Adipose tissue (tissue), 3 donors: Measurements from ENCODE around the gene PXMP4. TPM values are rescaled to one million over a fixed set of nuclear protein-coding genes. Genes with fewer than 3 reads are reported as not detected.

Experiments
- H3K27ac ChIP-seq: one replicate; pipeline ENCODE4 v1.5.1; 2013; ENCODE audit warnings: low read depth, low read length
- WGBS, 3 donors: extraction: QIAGEN DNeasy Blood & Tissue Kit; methylation state at CpG; one replicate each; pipeline ENCODE4 v1.1.7; 2013; 5-methylcytosine and 5-hydroxymethylcytosine counted together
- polyA plus RNA-seq, 3 donors: library from polyadenylated mRNA; stranded (reverse); fragments of 200-250 nt; gene quantifications; one replicate each; pipeline ENCODE4 v1.2.3, GENCODE V29; 2013
- donor health status: healthy with polysubstance abuse.
- donor health status: Bipolar disorder and iron deficiency.
- donor health status: healthy.

PXMP4 gene
- polyA plus RNA-seq, 3 donors: 3.1 to 4.8 (median 4.6) TPM

DNA sequence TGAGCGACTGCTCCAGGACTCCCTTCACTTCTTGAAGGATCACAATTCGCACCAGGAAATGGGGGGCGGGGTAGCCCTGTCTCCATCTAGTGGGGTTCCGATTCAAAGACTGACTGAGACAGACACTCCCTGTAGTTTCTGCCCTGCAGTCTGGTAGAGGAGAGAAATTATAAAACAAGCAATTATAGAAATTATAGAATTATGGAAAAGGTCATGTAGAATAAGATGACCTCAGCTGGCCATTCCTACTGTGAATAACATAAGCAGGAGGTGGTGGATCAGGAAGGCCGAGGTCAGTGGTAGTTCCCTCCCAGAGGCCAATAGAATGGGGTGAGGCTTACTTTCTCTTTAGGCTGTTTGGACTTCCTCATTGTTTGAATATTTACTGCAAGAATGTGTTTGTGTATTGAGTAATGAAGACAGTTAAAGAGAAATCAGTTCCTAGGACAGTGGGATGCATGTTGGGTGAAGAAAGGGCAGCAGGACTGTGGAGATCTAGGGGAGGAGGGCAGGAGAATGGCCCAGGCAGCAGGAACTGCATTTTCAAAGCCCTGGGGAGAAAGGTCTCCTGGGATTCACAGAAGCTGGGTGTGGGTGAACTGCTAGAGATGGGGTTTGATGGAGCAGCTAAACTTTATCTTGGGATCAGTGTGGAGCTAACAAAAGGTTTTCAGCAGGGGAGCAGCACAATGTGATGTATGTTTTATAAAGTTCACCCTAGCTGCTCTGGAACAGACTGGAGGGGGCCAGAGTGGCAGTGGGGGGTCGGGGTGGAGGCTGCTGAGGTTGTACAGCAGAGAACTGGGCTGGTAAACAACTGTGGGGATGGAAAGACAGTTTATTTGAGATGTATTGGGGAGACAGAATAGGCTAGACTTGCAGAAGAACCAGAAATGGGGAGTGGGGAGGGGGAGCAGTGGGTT is 13.8 kb upstream of the PXMP4 start:
- H3K27ac ChIP-seq: no peak overlapping the region
- 27 to 69% (median 34%) methylated on average over 6 of the region's 6 CpGs for WGBS, 3 donors

GRCh38 chr20:33732166-33732970 is 12.3 kb upstream of the PXMP4 start:
- no peak overlapping the region for H3K27ac ChIP-seq
- WGBS, 3 donors: 1% methylated on average over 41 to 68 of the region's 68 CpGs

- no peak within 1 kb of the TSS for H3K27ac ChIP-seq
- 2 to 3% (median 3%) methylated on average over 43 to 57 of the region's 57 CpGs for WGBS, 3 donors
Measured at GRCh38 chr20:33731693-33732165, 11.6 kb upstream of the PXMP4 start, which contains the start of gene ZNF341. TSS of gene ZNF341 (plus strand) at chr20:33731996. CDS start at chr20:33732022, 26 bp downstream.

GRCh38 chr20:33730946-33731692 is 11.0 kb upstream of the PXMP4 start:
- 77 to 82% (median 80%) methylated on average over 18 of the region's 18 CpGs for WGBS, 3 donors

GRCh38 chr20:33729101-33729500 is 9.0 kb upstream of the PXMP4 start:
- H3K27ac ChIP-seq: no peak overlapping the region
- 58 to 84% (median 81%) methylated on average over 4 of the region's 4 CpGs for WGBS, 3 donors

More at GRCh38 chr20:33730946-33731692, 11.0 kb upstream of the PXMP4 start:
- H3K27ac ChIP-seq: no peak overlapping the region

- WGBS, 3 donors: 84 to 92% (median 84%) methylated on average over 2 of the region's 2 CpGs
- no peak overlapping the region for H3K27ac ChIP-seq
Measured at GRCh38 chr20:33728463-33728862, 8.4 kb upstream of the PXMP4 start.

- WGBS, 3 donors: 87 to 93% (median 90%) methylated on average over 3 of the region's 3 CpGs
- H3K27ac ChIP-seq: no peak overlapping the region
Measured at GRCh38 chr20:33727806-33728205, 7.7 kb upstream of the PXMP4 start.

GRCh38 chr20:33727115-33727479 is 7.0 kb upstream of the PXMP4 start:
- WGBS, 3 donors: 92 to 94% (median 93%) methylated on average over 5 of the region's 5 CpGs
- no peak overlapping the region for H3K27ac ChIP-seq

- H3K27ac ChIP-seq: no peak overlapping the region
- WGBS, 3 donors: 74 to 75% (median 75%) methylated on average over 7 of the region's 7 CpGs
Measured at GRCh38 chr20:33725607-33726264, 5.6 kb upstream of the PXMP4 start.

DNA sequence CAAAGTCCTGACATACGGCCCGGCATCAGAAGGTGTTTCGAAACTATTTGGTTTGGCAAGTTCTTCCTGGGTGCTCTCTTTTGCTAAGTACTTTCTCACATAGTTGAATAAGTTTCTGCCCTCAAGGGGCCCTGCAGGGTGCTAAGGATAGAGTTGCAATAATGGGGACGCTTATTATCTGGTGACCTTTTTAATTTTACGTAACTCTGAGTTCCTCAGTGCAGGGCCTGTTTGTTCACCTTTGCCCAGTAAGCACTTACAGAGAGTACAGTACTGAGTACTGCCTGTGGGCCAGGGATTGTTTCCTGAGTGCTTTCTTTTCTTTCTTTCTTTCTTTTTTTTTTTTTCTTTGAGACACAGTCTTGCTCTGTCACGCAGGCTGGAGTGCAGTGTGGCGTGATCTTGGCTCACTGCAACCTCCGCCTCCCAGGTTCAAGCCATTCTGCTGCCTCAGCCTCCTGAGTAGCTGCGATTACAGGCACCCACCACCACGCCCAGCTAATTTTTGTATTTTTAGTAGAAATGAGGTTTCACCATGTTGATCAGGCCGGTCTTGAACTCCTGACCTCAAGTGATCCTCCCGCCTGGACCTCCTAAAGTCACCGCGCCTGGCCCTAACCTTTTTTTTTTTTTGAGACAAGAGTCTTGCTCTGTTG is 4.5 kb upstream of the PXMP4 start:
- H3K27ac ChIP-seq: no peak overlapping the region
- 70 to 84% (median 73%) methylated on average over 14 of the region's 14 CpGs for WGBS, 3 donors

DNA sequence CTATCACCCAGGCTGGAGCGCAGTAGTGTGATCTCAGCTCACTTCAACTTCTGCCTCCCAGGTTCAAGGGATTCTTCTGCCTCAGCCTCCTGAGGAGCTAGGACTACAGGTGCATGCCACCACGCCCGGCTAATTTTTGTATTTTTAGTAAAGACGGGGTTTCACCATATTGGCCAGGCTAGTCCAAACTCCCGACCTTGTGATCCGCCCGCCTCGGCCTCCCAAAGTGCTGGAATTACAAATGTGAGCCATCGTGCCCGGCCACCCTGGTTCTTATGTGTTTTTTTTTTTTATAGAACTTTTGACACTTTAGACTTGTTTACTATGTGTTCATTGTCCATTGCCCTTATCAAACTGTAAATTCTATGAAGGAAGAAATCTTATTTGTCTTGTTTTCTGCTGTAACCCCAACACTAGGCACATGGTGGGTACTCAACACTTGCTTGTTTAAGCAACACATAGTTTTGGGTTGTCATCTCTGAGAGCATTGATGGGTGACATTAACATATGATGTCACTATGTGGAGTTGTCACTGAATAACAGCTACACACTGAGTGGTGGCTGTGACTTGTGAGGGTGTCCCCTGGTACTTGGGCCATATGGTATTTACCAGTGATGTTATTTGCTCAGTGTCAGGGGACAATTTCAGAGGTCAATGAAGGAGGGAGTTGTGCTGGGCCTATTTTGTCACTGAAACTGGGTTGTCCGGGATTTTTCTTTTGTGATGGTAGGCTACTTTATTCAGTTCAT is 1.5 kb upstream of the PXMP4 start:
- H3K27ac ChIP-seq: no peak overlapping the region
- WGBS, 3 donors: 92 to 95% (median 94%) methylated on average over 11 of the region's 11 CpGs

- WGBS, 3 donors: 40 to 53% (median 44%) methylated on average over 13 of the region's 13 CpGs
- H3K27ac ChIP-seq: no peak overlapping the region
Measured at GRCh38 chr20:33719277-33719988, 677 bp downstream of the PXMP4 start.

GRCh38 chr20:33716498-33716897 is 3.6 kb downstream of the PXMP4 start:
- H3K27ac ChIP-seq: no peak overlapping the region
- WGBS, 3 donors: 86 to 92% (median 90%) methylated on average over 2 of the region's 2 CpGs

- H3K27ac ChIP-seq: no peak overlapping the region
- 91 to 93% (median 92%) methylated on average over 9 to 10 of the region's 10 CpGs for WGBS, 3 donors
Measured at GRCh38 chr20:33713865-33714367, 6.2 kb downstream of the PXMP4 start.

DNA sequence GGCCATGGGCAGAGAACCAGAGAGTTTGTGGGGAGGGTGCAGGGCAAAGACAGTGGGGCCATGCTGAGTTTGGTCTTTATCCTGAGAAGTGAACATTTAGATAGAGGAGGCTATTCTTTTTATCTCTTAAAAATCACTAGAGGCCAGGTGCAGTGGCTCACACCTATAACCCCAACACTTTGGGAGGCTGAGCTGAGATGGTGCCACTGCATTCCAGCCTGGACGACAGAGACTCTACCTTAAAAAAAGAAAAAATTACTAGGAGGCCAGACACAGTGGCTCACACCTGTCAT is 8.7 kb downstream of the PXMP4 start:
- WGBS, 3 donors: 70 to 84% (median 83%) methylated on average over 1 of the region's 1 CpG
- no peak overlapping the region for H3K27ac ChIP-seq

DNA sequence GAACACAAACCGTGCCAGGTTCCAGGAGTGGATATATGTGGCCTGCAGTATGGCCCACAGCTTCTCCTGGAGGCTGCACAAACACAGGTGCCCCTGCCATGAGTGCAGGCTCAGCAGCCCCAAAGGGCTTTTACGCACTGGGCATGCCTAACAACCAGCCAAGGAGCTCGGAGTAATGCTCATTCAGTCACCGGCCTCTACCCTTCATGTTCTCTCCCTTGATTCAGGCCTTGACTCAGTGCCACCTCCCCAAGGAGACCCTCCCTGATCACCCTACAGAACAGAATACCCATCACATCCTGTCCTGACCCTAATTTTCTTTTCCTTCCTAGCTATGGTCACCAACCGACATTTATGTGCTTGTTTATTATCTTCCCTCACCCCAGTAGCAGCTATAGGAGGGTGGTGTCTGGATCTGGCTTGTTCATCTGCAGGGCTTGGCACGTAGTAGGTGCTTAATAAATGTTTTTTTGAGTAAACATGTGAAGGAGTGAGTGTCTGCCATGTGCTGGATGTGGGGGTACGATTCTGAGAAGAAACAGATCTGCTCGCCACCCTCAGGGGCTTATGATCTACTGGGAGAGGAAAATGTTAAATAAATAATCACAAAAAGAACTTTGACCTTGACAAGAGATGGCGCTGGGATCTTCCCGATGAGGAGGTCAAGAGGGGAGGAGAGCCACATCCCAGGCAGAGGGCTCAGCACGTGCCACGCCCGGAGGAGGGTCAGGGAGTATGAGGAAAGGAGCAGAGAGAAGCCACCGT is 9.2 kb downstream of the PXMP4 start:
- no peak overlapping the region for H3K27ac ChIP-seq
- WGBS, 3 donors: 71 to 81% (median 79%) methylated on average over 14 of the region's 14 CpGs
